Gastrocnemius medialis (tissue), 4 donors: ENCODE results near the gene KMT2A.

Source experiments
- CTCF ChIP-seq, 5 experiments: fragments of 450-650 bp in 3 of 5; fragments of 200-600 bp in 2 of 5; sonication (generic) in 2 of 5; IDR thresholded peaks in 4 of 5; conservative IDR thresholded peaks in 1 of 5; 1 replicate in 4 of 5; 2 replicates in 1 of 5; pipeline ENCODE4 v1.5.1; 2016 to 2019; ENCODE audit warnings: antibody characterized with exemption in 5 of 5, mild to moderate bottlenecking in 3 of 5, moderate library complexity in 3 of 5
- POLR2A ChIP-seq, 2 donors: fragments of 450-650 bp; IDR thresholded peaks; one replicate each; pipeline ENCODE4 v1.6.1; 2017; ENCODE audit warnings: antibody characterized with exemption in 2 of 2, mild to moderate bottlenecking in 2 of 2, moderate library complexity in 2 of 2

GRCh38 chr11:118532852-118533768 is 96.8 kb downstream of the KMT2A start:
- TF ChIP-seq CTCF (IDR thresholded peaks at IDR 0.05 in 4 of 5, conservative IDR thresholded peaks at IDR 0.05 in 1 of 5), result no peak
- no peak for TF ChIP-seq POLR2A (IDR thresholded peaks at IDR 0.05)
